ENCODE results near the gene EDC4. TPM values are rescaled to one million over a fixed set of nuclear protein-coding genes. Genes with fewer than 3 reads are reported as not detected.
A peak's percentile ranks its signal among the peaks of the same experiment; 100 is the strongest.

The EDC4 gene
- total RNA-seq, 2 donors from 2014 or later = 21.2 to 39.5 TPM

- peak; percentile 94 for DNase-seq (ENCODE audit: low spot score)
- TF ChIP-seq CTCF (IDR thresholded peaks at IDR 0.05) = no peak
- no peaks in the 10 kb centered on the region for H3K27me3 ChIP-seq
- peak within 1 kb of the TSS; percentile 95 for H3K27ac ChIP-seq
- no peaks in the 10 kb centered on the region for H3K36me3 ChIP-seq
- H3K4me1 ChIP-seq = peaks cover 0 to 63% of the 10 kb centered on the region in 2 donors
- no peaks in the 10 kb centered on the region for H3K9me3 ChIP-seq
- peak within 1 kb of the TSS; percentile 71 to 97 for H3K4me3 ChIP-seq
Observed at GRCh38 chr16:67846320-67847063, 26.4 kb upstream of the EDC4 start, which contains the start of gene NUTF2. Gene NUTF2 (plus strand): TSS chr16:67846933. CDS start chr16:67865131, 18,198 bp downstream.

- DNase-seq (ENCODE audit: low spot score) = no peak
- H3K36me3 ChIP-seq = no peaks in the 10 kb centered on the region
- no peaks in the 10 kb centered on the region for H3K27me3 ChIP-seq
- TF ChIP-seq CTCF (IDR thresholded peaks at IDR 0.05) = no peak
- peaks cover 0 to 61% of the 10 kb centered on the region in 2 donors for H3K4me1 ChIP-seq
- peak within 1 kb of the TSS; percentile 71 to 97 for H3K4me3 ChIP-seq
- peak within 1 kb of the TSS; percentile 95 for H3K27ac ChIP-seq
- H3K9me3 ChIP-seq = no peaks in the 10 kb centered on the region
Observed at GRCh38 chr16:67847064-67847861, 25.6 kb upstream of the EDC4 start, which contains the start of gene CENPT. Gene CENPT (minus strand): TSS chr16:67847693. CDS start chr16:67833859, 13,834 bp downstream.

GRCh38 chr16:67848118-67848517 is 24.7 kb upstream of the EDC4 start:
- Histone ChIP-seq H3K4me3 (peak overlapping the region; percentile 71 to 97), H3K4me1 (peaks cover 0 to 55% of the 10 kb centered on the region in 2 donors), H3K9me3 (no peaks in the 10 kb centered on the region), H3K27ac (peak overlapping the region; percentile 95), H3K36me3 (no peaks in the 10 kb centered on the region), H3K27me3 (no peaks in the 10 kb centered on the region)
- DNase-seq (ENCODE audit: low spot score) = no peak
- TF ChIP-seq CTCF (IDR thresholded peaks at IDR 0.05) = no peak

DNA sequence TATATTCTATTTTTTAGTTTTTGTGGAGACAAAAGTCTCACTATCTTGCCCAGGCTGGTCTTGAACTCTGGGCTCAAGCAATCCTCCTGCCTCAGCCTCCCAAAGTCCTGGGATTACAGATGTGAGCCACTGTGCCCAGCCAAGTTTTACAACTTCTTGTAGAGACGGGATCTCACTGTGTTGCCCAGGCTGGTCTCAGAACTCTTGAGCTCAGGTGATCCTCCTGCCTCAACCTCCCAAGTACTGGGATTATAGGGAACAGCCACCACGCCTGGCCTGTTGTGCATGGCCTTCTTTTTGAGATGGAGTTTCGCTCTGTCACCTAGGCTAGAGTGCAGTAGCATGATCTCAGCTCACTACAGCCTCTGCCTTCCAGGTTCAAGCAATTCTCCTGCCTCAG is 19.2 kb upstream of the EDC4 start:
- H3K27me3 ChIP-seq = no peaks in the 10 kb centered on the region
- no peak for DNase-seq (ENCODE audit: low spot score)
- no peak overlapping the region for H3K4me3 ChIP-seq
- H3K36me3 ChIP-seq = no peaks in the 10 kb centered on the region
- no peak overlapping the region for H3K27ac ChIP-seq
- H3K4me1 ChIP-seq = peaks cover 0 to 51% of the 10 kb centered on the region in 2 donors
- no peak for TF ChIP-seq CTCF (IDR thresholded peaks at IDR 0.05)
- no peaks in the 10 kb centered on the region for H3K9me3 ChIP-seq

GRCh38 chr16:67855789-67856188 is 17.1 kb upstream of the EDC4 start:
- TF ChIP-seq CTCF (IDR thresholded peaks at IDR 0.05) = no peak
- no peak for DNase-seq (ENCODE audit: low spot score)
- Histone ChIP-seq H3K36me3 (no peaks in the 10 kb centered on the region), H3K4me3 (no peak overlapping the region), H3K27ac (peak overlapping the region; percentile 86 to 95), H3K27me3 (no peaks in the 10 kb centered on the region), H3K4me1 (peaks cover 0 to 57% of the 10 kb centered on the region in 2 donors), H3K9me3 (no peaks in the 10 kb centered on the region)

Data from right atrium auricular region (tissue), 2 donors.